K562 (cell line): ENCODE results near the gene SLC25A1. TPM values are rescaled to one million over a fixed set of nuclear protein-coding genes. Genes with fewer than 3 reads are reported as not detected.

Experiments used
- BCOR ChIP-seq: fragments of 450-650 bp; IDR thresholded peaks from 2 replicates; pipeline ENCODE4 v1.6.1; 2016
- CHD2 ChIP-seq: IDR thresholded peaks from 2 replicates; pipeline ENCODE4 v1.6.1; 2011; ENCODE audit warnings: low read depth, low read length
- FOS ChIP-seq: IDR thresholded peaks from 3 replicates; pipeline ENCODE4 v1.6.1; 2011; ENCODE audit not compliant: insufficient read length; ENCODE audit errors: extremely low read depth
- FOXP1 ChIP-seq: sonication (generic); formaldehyde crosslinking; IDR thresholded peaks from 2 replicates; pipeline ENCODE4 v1.8.0; 2022; ENCODE audit warnings: mild to moderate bottlenecking, missing genetic modification reagents
- ILF3 ChIP-seq: fragments of 450-650 bp; IDR thresholded peaks from 2 replicates; pipeline ENCODE4 v1.6.1; 2018; ENCODE audit warnings: antibody characterized with exemption, mild to moderate bottlenecking, moderate library complexity, borderline replicate concordance
- KDM5B ChIP-seq: fragments of 200-600 bp; sonication (generic); IDR thresholded peaks from 2 replicates; pipeline ENCODE4 v1.6.1; 2012; ENCODE audit warnings: low read depth, mild to moderate bottlenecking, moderate library complexity, low read length, control low read depth, inconsistent platforms; ENCODE audit not compliant: insufficient replicate concordance
- KLF10 ChIP-seq: fragments of 250-450 bp; sonication (Bioruptor Pico); IDR thresholded peaks from 2 replicates; pipeline ENCODE4 v1.6.1; 2021; ENCODE audit warnings: matching md5 sums
- L3MBTL2 ChIP-seq: fragments of 450-650 bp; IDR thresholded peaks from 2 replicates; pipeline ENCODE4 v1.6.1; 2016; ENCODE audit warnings: mild to moderate bottlenecking, moderate library complexity
- NFATC3 ChIP-seq: fragments of 450-650 bp; IDR thresholded peaks from 2 replicates; pipeline ENCODE4 v1.6.1; 2017; ENCODE audit warnings: mild to moderate bottlenecking
- POLR2B ChIP-seq: fragments of 450-650 bp; IDR thresholded peaks from 2 replicates; pipeline ENCODE4 v1.6.1; 2018; ENCODE audit warnings: low read depth; ENCODE audit not compliant: partially characterized antibody
- SIX5 ChIP-seq, 2 experiments: IDR thresholded peaks; 2 replicates each; pipeline ENCODE4 v1.6.1; 2011; ENCODE audit warnings: low read length in 2 of 2, borderline replicate concordance in 1 of 2, low read depth in 1 of 2, mild to moderate bottlenecking in 1 of 2, moderate library complexity in 1 of 2; ENCODE audit not compliant: insufficient read depth in 1 of 2
- SMAD1 ChIP-seq: fragments of 150-350 bp; IDR thresholded peaks from 2 replicates; pipeline ENCODE4 v1.6.1; 2014; ENCODE audit warnings: low read length, low read depth; ENCODE audit not compliant: partially characterized antibody
- SRF ChIP-seq, 2 experiments: fragments of 250-450, 450-650 bp in 1 of 2; sonication (Bioruptor Pico) in 1 of 2; sonication (generic) in 1 of 2; formaldehyde crosslinking; IDR thresholded peaks; 2 replicates each; pipeline versions ENCODE4 v1.5.0 to v1.5.1; 2020 to 2022; ENCODE audit warnings: mild to moderate bottlenecking in 1 of 2, missing genetic modification reagents in 1 of 2
- SRSF7 ChIP-seq: fragments of 200-400 bp; formaldehyde crosslinking; optimal IDR thresholded peaks from 2 replicates; pipeline ENCODE3; 2017; ENCODE audit warnings: mild to moderate bottlenecking, low read depth, low read length
- TAL1 ChIP-seq: fragments of 450-650 bp; IDR thresholded peaks from 2 replicates; pipeline ENCODE4 v1.6.1; 2016; ENCODE audit warnings: mild to moderate bottlenecking
- ZNF232 ChIP-seq: sonication (generic); formaldehyde crosslinking; IDR thresholded peaks from 2 replicates; pipeline ENCODE4 v1.8.0; 2022; ENCODE audit warnings: mild to moderate bottlenecking, missing genetic modification reagents
- ZNF24 ChIP-seq: fragments of 450-650 bp; IDR thresholded peaks from 2 replicates; pipeline ENCODE4 v1.6.1; 2016
- polyA plus RNA-seq, 8 experiments: library from polyadenylated mRNA; depleted of rRNA in 4 of 8; stranded (reverse) in 5 of 8; unstranded in 3 of 8; fragments of >200 nt; fragmentation: Nextera tagmentation in 2 of 8; fragmentation: Illumina TruSeq in 1 of 8; extraction: Ambion mirVana in 2 of 8; extraction: Trizol in 1 of 8; gene quantifications; 2 replicates each; pipeline versions ENCODE4 v1.2.1 to v1.2.3, GENCODE V29; 2011 to 2014; ENCODE audit warnings: inconsistent platforms in 1 of 8, missing spikeins in 1 of 8
- total RNA-seq, 7 experiments: library from RNA; depleted of rRNA in 6 of 7; stranded (reverse); fragments of >200 nt in 6 of 7; fragmentation: Illumina TruSeq in 2 of 7; extraction: Trizol in 2 of 7; gene quantifications; 2 replicates each; pipeline versions ENCODE4 v1.2.1 to v1.2.3, GENCODE V29; 2011 to 2021; ENCODE audit warnings: low replicate concordance in 1 of 7
- TF ChIP-seq, protein P1 (sequence below): fragments of 200-800 bp; sonication (Bioruptor generic); IDR thresholded peaks from 2 replicates; pipeline ENCODE4 v1.6.1; 2017; ENCODE audit warnings: missing genetic modification characterization, missing compliant biosample characterization
- TF ChIP-seq, protein P2 (sequence below): fragments of 450-650 bp; IDR thresholded peaks from 2 replicates; pipeline ENCODE4 v1.6.1; 2016; ENCODE audit warnings: mild to moderate bottlenecking

SLC25A1 gene
- total and polyA plus RNA-seq, 9 of the 15 experiments (the other 6 are each of a cell fraction or from before 2014, with no cell fraction given), result 11.0 to 408 (median 110) TPM

DNA sequence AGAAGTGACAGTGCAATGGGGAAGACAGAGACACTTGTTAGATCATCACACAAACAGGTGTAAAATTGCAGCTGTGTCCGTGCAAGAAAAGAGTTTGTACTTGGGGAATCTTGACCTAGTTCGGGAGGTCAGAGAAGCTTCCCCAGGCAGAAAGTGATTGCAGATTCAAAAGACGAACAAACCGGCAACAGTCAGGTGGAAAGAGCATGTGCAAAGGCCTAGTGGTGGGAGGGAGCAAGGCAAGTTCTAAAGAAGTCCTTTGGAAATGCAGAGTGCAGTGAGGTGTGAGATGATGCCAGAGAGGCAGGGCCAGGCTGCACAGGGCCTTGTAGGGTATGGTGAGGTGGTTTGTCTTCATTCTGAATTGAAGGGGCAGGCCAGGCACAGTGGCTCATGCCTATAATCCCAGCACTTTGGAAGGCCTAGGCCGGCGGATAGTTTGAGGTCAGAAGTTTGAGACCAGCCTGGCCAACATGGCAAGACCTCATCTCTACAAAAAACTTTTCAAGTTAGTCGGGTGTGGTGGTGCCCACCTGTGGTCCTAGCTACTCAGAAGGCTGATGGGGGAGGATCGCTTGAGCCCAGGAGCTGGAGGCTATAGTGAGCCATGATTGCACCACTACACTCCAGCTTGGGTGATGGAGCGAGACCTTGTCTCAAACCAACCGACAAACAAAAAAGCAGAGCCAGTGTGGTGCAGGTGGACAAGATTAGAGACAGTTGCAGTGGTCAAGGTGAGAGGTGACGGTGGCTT, 32.1 kb downstream of the SLC25A1 start (continued):
- TF ChIP-seq, protein P1, sequence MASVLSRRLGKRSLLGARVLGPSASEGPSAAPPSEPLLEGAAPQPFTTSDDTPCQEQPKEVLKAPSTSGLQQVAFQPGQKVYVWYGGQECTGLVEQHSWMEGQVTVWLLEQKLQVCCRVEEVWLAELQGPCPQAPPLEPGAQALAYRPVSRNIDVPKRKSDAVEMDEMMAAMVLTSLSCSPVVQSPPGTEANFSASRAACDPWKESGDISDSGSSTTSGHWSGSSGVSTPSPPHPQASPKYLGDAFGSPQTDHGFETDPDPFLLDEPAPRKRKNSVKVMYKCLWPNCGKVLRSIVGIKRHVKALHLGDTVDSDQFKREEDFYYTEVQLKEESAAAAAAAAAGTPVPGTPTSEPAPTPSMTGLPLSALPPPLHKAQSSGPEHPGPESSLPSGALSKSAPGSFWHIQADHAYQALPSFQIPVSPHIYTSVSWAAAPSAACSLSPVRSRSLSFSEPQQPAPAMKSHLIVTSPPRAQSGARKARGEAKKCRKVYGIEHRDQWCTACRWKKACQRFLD (CRISPR knock-in tag), result no peak
- peak; percentile 56 for TF ChIP-seq L3MBTL2
- 0 out of 2 replicates have a peak, but pooled peaks have one; percentile 16 for TF ChIP-seq BCOR
- TF ChIP-seq KLF10, result no peak
- TF ChIP-seq TAL1, result no peak
- TF ChIP-seq POLR2B, result no peak
- TF ChIP-seq SIX5 (IDR thresholded peaks at IDR 0.05; ENCODE audit: borderline replicate concordance in 1 of 2, insufficient read depth in 1 of 2, low read depth in 1 of 2, low read length in 2 of 2), result no peak
- TF ChIP-seq ZNF24, result no peak
- TF ChIP-seq SMAD1, result no peak
- TF ChIP-seq NFATC3, result no peak
- no peak for TF ChIP-seq CHD2
- TF ChIP-seq FOS, result no peak
- TF ChIP-seq KDM5B, result no peak
- TF ChIP-seq SRF (CRISPR knock-in tag; IDR thresholded peaks at IDR 0.05), result no peak
- no peak for TF ChIP-seq FOXP1 (CRISPR knock-in tag)
- TF ChIP-seq, protein P2, sequence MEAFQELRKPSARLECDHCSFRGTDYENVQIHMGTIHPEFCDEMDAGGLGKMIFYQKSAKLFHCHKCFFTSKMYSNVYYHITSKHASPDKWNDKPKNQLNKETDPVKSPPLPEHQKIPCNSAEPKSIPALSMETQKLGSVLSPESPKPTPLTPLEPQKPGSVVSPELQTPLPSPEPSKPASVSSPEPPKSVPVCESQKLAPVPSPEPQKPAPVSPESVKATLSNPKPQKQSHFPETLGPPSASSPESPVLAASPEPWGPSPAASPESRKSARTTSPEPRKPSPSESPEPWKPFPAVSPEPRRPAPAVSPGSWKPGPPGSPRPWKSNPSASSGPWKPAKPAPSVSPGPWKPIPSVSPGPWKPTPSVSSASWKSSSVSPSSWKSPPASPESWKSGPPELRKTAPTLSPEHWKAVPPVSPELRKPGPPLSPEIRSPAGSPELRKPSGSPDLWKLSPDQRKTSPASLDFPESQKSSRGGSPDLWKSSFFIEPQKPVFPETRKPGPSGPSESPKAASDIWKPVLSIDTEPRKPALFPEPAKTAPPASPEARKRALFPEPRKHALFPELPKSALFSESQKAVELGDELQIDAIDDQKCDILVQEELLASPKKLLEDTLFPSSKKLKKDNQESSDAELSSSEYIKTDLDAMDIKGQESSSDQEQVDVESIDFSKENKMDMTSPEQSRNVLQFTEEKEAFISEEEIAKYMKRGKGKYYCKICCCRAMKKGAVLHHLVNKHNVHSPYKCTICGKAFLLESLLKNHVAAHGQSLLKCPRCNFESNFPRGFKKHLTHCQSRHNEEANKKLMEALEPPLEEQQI, result no peak
- TF ChIP-seq ILF3, result no peak
- TF ChIP-seq ZNF232, result no peak
- no peak for TF ChIP-seq SRSF7
- TF ChIP-seq, all 486 proteins: peak for 23
